Kidney (tissue), 22 donors: ENCODE results near the gene CLTB. TPM values are rescaled to one million over a fixed set of nuclear protein-coding genes. Genes with fewer than 3 reads are reported as not detected.

Experiments used
- DNase-seq, 5 donors: peaks; one replicate each; pipeline ENCODE4 v3.0.0-alpha.2; 2013 to 2020
- FAIRE-seq: peaks from 2 replicates; lab custom pipeline; 2012; peaks lifted over from hg19 to GRCh38; lab: Jason Lieb, UNC
- H3K27ac ChIP-seq, 2 donors: one replicate each; pipeline ENCODE4 v1.7.0; 2013; ENCODE audit warnings: low read depth in 2 of 2, low read length in 2 of 2, inconsistent platforms in 1 of 2
- H3K27me3 ChIP-seq: one replicate; pipeline ENCODE4 v1.7.1; 2013; ENCODE audit warnings: low read length, inconsistent platforms; ENCODE audit not compliant: control insufficient read depth, insufficient read depth
- H3K36me3 ChIP-seq, 3 donors: one replicate each; pipeline versions ENCODE4 v1.7.0 to v1.7.1; 2013; ENCODE audit warnings: low read length in 3 of 3, control low read depth in 1 of 3, inconsistent platforms in 1 of 3; ENCODE audit not compliant: insufficient read depth in 3 of 3, control insufficient read depth in 2 of 3
- H3K4me1 ChIP-seq, 3 donors: one replicate each; pipeline versions ENCODE4 v1.7.0 to v1.7.1; 2013; ENCODE audit warnings: low read length in 3 of 3, inconsistent platforms in 1 of 3, low read depth in 1 of 3; ENCODE audit not compliant: control insufficient read depth in 2 of 3, insufficient read depth in 2 of 3
- H3K4me3 ChIP-seq, 3 donors: one replicate each; pipeline versions ENCODE4 v1.7.0 to v1.8.1; 2013; ENCODE audit warnings: low read length in 3 of 3, control low read depth in 1 of 3, inconsistent platforms in 1 of 3
- H3K9ac ChIP-seq, 3 donors: one replicate each; pipeline versions ENCODE4 v1.7.0 to v1.7.1; 2013; ENCODE audit warnings: low read length in 3 of 3, control low read depth in 1 of 3, inconsistent platforms in 1 of 3
- H3K9me3 ChIP-seq, 3 donors: one replicate each; pipeline versions ENCODE4 v1.7.0 to v1.7.1; 2013; ENCODE audit warnings: low read length in 3 of 3, control low read depth in 1 of 3, inconsistent platforms in 1 of 3; ENCODE audit not compliant: control insufficient read depth in 2 of 3, insufficient read depth in 1 of 3
- CTCF ChIP-seq: IDR thresholded peaks from 3 replicates; pipeline ENCODE4 v1.5.1; 2012; ENCODE audit warnings: mild to moderate bottlenecking, moderate library complexity, borderline replicate concordance; ENCODE audit not compliant: insufficient read depth; ENCODE audit errors: extremely low read depth
- intact Hi-C: fragments of 100-400 bp; cut with DNase I; formaldehyde crosslinking; loops from one replicate; pipeline ENCODE4 v1.11.1; 2022
- long read RNA-seq, 10 donors: library from polyadenylated mRNA in 1 of 10; unstranded in 1 of 10; transcript quantifications; one replicate each; pipeline ENCODE4 v2.0.0 and lab custom pipeline, GENCODE V29; 2021 to 2026
- polyA plus RNA-seq: library from polyadenylated mRNA; stranded (reverse); fragments of 350-450 nt; fragmentation: Illumina TruSeq; extraction: RNeasy Lipid Tissue Mini Kit (QIAGEN cat#74804); gene quantifications from one replicate; pipeline ENCODE4 v1.2.3, GENCODE V29; 2014; ENCODE audit warnings: low read depth, low replicate concordance; ENCODE audit not compliant: insufficient read depth
- total RNA-seq: library from RNA; stranded (reverse); fragmentation: NEBNext Ultra II Directional; extraction: Animal tissue kit (Norgen Biotek cat#: 25700); gene quantifications from one replicate; pipeline ENCODE4 v1.2.1, GENCODE V29; 2021
- donor health status: control.
- donor health status: control.
- donor health status: control.
- donor health status: control.
- donor health status: control.
- donor health status: DM: yes; HTN: yes; CAD: no.
- donor health status: Normal renal cell carcinoma (clear cell type).

Gene CLTB
- total RNA-seq (76.3 TPM), polyA plus RNA-seq (151 TPM)
- long read RNA-seq, donor 1, transcript CLTB-202 (5 exons, 1,161 nt) = major isoform, 20 of 20 reads
- long read RNA-seq, donor 1, partial matches to known transcripts = 0 of 20 reads
- long read RNA-seq, donor 1, other reads (novel, unspliced or antisense) = 0 of 20 reads
- long read RNA-seq, donor 2, transcript CLTB-202 (5 exons, 1,161 nt) = major isoform, 15 of 15 reads
- long read RNA-seq, donor 2, partial matches to known transcripts = 0 of 15 reads
- long read RNA-seq, donor 2, other reads (novel, unspliced or antisense) = 0 of 15 reads
- long read RNA-seq, donor 3, transcript CLTB-202 (5 exons, 1,161 nt) = major isoform, 22 of 24 reads
- long read RNA-seq, donor 3, partial matches to known transcripts = 0 of 24 reads
- long read RNA-seq, donor 3, other reads (novel, unspliced or antisense) = 0 of 24 reads
- long read RNA-seq, donor 4, transcript CLTB-202 (5 exons, 1,161 nt) = major isoform, 25 of 25 reads
- long read RNA-seq, donor 4, partial matches to known transcripts = 0 of 25 reads
- long read RNA-seq, donor 4, other reads (novel, unspliced or antisense) = 0 of 25 reads
- long read RNA-seq, donor 5, partial matches to known transcripts = 0 of 1 reads
- long read RNA-seq, donor 5, other reads (novel, unspliced or antisense) = 0 of 1 reads
- long read RNA-seq, donor 6, transcript CLTB-202 (5 exons, 1,161 nt) = major isoform, 48 of 61 reads
- long read RNA-seq, donor 6, partial matches to known transcripts = 13 of 61 reads
- long read RNA-seq, donor 6, other reads (novel, unspliced or antisense) = 0 of 61 reads
- long read RNA-seq, donor 7, transcript CLTB-202 (5 exons, 1,161 nt) = major isoform, 68 of 83 reads
- long read RNA-seq, donor 7, partial matches to known transcripts = 8 of 83 reads
- long read RNA-seq, donor 7, other reads (novel, unspliced or antisense) = 5 of 83 reads
- long read RNA-seq, donor 8, transcript CLTB-202 (5 exons, 1,161 nt) = major isoform, 21 of 26 reads
- long read RNA-seq, donor 8, partial matches to known transcripts = 5 of 26 reads
- long read RNA-seq, donor 8, other reads (novel, unspliced or antisense) = 0 of 26 reads
- long read RNA-seq, donor 9, transcript CLTB-202 (5 exons, 1,161 nt) = major isoform, 12 of 12 reads
- long read RNA-seq, donor 9, partial matches to known transcripts = 0 of 12 reads
- long read RNA-seq, donor 9, other reads (novel, unspliced or antisense) = 0 of 12 reads
- long read RNA-seq, donor 10, transcript CLTB-202 (5 exons, 1,161 nt) = major isoform, 23 of 23 reads
- long read RNA-seq, donor 10, partial matches to known transcripts = 0 of 23 reads
- long read RNA-seq, donor 10, other reads (novel, unspliced or antisense) = 0 of 23 reads

- peak; percentile 91 to 96 (median 93) for DNase-seq
- no peaks in the 10 kb centered on the region for H3K9me3 ChIP-seq
- H3K27me3 ChIP-seq = no peaks in the 10 kb centered on the region
- peak within 1 kb of the TSS; percentile 57 to 90 (median 76) for H3K4me3 ChIP-seq
- no peak for FAIRE-seq
- intact Hi-C loops = no loop called here
- TF ChIP-seq CTCF = peak; percentile 85
- no peaks in the 10 kb centered on the region for H3K36me3 ChIP-seq
- H3K27ac ChIP-seq = peak within 1 kb of the TSS; percentile 60 to 73
- H3K4me1 ChIP-seq = peaks cover 0 to 13% (median 5%) of the 10 kb centered on the region in 3 donors
- H3K9ac ChIP-seq = peak within 1 kb of the TSS; percentile 36 to 97 (median 83)
These were observed at the start of gene CLTB for GRCh38 chr5:176415952-176416924. TSS of gene CLTB (minus strand) at chr5:176416539. CDS start at chr5:176416363, 176 bp downstream.

- Histone ChIP-seq H3K4me1 (peaks cover 0 to 8% (median 0%) of the 10 kb centered on the region in 3 donors), H3K4me3 (no peak overlapping the region), H3K9me3 (no peaks in the 10 kb centered on the region), H3K9ac (no peak overlapping the region), H3K27ac (no peak overlapping the region), H3K36me3 (no peaks in the 10 kb centered on the region), H3K27me3 (no peaks in the 10 kb centered on the region)
- no peak for FAIRE-seq
- no peak for TF ChIP-seq CTCF
- no peak for DNase-seq
- intact Hi-C loops = no loop called here
These were observed 46.9 kb upstream of the CLTB start for GRCh38 chr5:176463113-176463764.
